Neural progenitor cell (in vitro differentiated cells): Measurements from ENCODE around the gene CXCL12. TPM values are rescaled to one million over a fixed set of nuclear protein-coding genes. Genes with fewer than 3 reads are reported as not detected.

Source experiments
- DNase-seq: peaks from one replicate; pipeline ENCODE4 v3.0.0-alpha.2; 2016; ENCODE audit warnings: low spot score
- H2AFZ ChIP-seq: fragments of 200-600 bp; sonication (generic); replicated peaks from 2 replicates; pipeline ENCODE4 v1.6.1; 2016; ENCODE audit warnings: antibody characterized with exemption
- H3F3A ChIP-seq: fragments of 200-600 bp; sonication (generic); 2 replicates; pipeline ENCODE4 v1.6.1; 2016; ENCODE audit warnings: antibody characterized with exemption, low read depth
- H3K27ac ChIP-seq: fragments of 200-600 bp; sonication (generic); 2 replicates; pipeline ENCODE4 v1.5.1; 2016; ENCODE audit warnings: mild to moderate bottlenecking
- H3K27me3 ChIP-seq: fragments of 200-600 bp; sonication (generic); 2 replicates; pipeline ENCODE4 v1.6.1; 2016; ENCODE audit warnings: mild to moderate bottlenecking, moderate library complexity
- H3K36me3 ChIP-seq: fragments of 200-600 bp; sonication (generic); 2 replicates; pipeline ENCODE4 v1.5.1; 2016
- H3K4me1 ChIP-seq: fragments of 200-600 bp; sonication (generic); 2 replicates; pipeline ENCODE4 v1.6.1; 2016; ENCODE audit warnings: mixed run types
- H3K4me2 ChIP-seq: fragments of 200-600 bp; sonication (generic); 2 replicates; pipeline ENCODE4 v1.6.1; 2016
- H3K4me3 ChIP-seq: fragments of 200-600 bp; sonication (generic); 2 replicates; pipeline ENCODE4 v1.5.1; 2016
- H3K79me2 ChIP-seq: fragments of 200-600 bp; sonication (generic); 2 replicates; pipeline ENCODE4 v1.6.1; 2016; ENCODE audit warnings: low read depth
- H3K9ac ChIP-seq: fragments of 200-600 bp; sonication (generic); 2 replicates; pipeline ENCODE4 v1.6.1; 2016
- H3K9me3 ChIP-seq: fragments of 200-600 bp; sonication (generic); 2 replicates; pipeline ENCODE4 v1.5.1; 2016; ENCODE audit warnings: low read depth
- H4K20me1 ChIP-seq: fragments of 200-600 bp; sonication (generic); 2 replicates; pipeline ENCODE4 v1.6.1; 2016; ENCODE audit warnings: low read depth
- H3K27ac Mint-ChIP-seq: 3 replicates; pipeline ENCODE4 v1.8.0; 2021; ENCODE audit warnings: mixed read lengths
- H3K27me3 Mint-ChIP-seq: 2 replicates; pipeline ENCODE4 v1.8.0; 2022; ENCODE audit warnings: low read depth, mild to moderate bottlenecking, inconsistent platforms, moderate library complexity, mixed read lengths; ENCODE audit not compliant: insufficient read depth
- H3K36me3 Mint-ChIP-seq: 3 replicates; pipeline ENCODE4 v1.8.0; 2021; ENCODE audit warnings: mixed read lengths
- H3K4me1 Mint-ChIP-seq: 3 replicates; pipeline ENCODE4 v1.8.0; 2021; ENCODE audit warnings: mixed read lengths
- H3K4me3 Mint-ChIP-seq: 3 replicates; pipeline ENCODE4 v1.8.0; 2021; ENCODE audit warnings: mild to moderate bottlenecking, moderate library complexity, mixed read lengths
- H3K9me3 Mint-ChIP-seq: 3 replicates; pipeline ENCODE4 v1.8.0; 2020; ENCODE audit warnings: mixed read lengths
- CTCF ChIP-seq: fragments of 200-600 bp; sonication (generic); IDR thresholded peaks from 2 replicates; pipeline ENCODE4 v1.5.1; 2017; ENCODE audit warnings: antibody characterized with exemption, mild to moderate bottlenecking
- EZH2 ChIP-seq: fragments of 200-600 bp; sonication (generic); IDR thresholded peaks from 2 replicates; pipeline ENCODE4 v1.6.1; 2017; ENCODE audit warnings: antibody characterized with exemption, mild to moderate bottlenecking, moderate library complexity
- EZH2phosphoT487 ChIP-seq: fragments of 200-600 bp; sonication (generic); IDR thresholded peaks from 2 replicates; pipeline ENCODE4 v1.6.1; 2017; ENCODE audit warnings: antibody characterized with exemption
- total RNA-seq: library from RNA; depleted of rRNA; stranded (reverse); fragments of >200 nt; gene quantifications from 2 replicates; pipeline ENCODE4 v1.2.3, GENCODE V29; 2015; ENCODE audit warnings: low replicate concordance

Gene CXCL12
- total RNA-seq, 1 donor from 2014 or later = 0.09 TPM

GRCh38 chr10:44386546-44387052, 1.7 kb upstream of the CXCL12 start:
- TF ChIP-seq EZH2 (no peak), CTCF (peak; percentile 88)
- Histone ChIP-seq H4K20me1 (peaks cover 21% of the 10 kb centered on the region), H3K9me3 (no peaks in the 10 kb centered on the region), H3F3A (peaks cover 22% of the 10 kb centered on the region), H3K4me2 (peak overlapping the region; percentile 52), H3K36me3 (no peaks in the 10 kb centered on the region), H3K79me2 (no peaks in the 10 kb centered on the region), H3K9ac (no peak overlapping the region), H3K4me1 (peaks cover 35% of the 10 kb centered on the region), H3K27ac (no peak overlapping the region), H3K4me3 (peak overlapping the region; percentile 18), H2AFZ (no peak overlapping the region), H3K27me3 (peaks cover 61% of the 10 kb centered on the region)
- Mint-ChIP-seq H3K4me1 (peaks cover 22% of the 10 kb centered on the region), H3K27ac (no peak overlapping the region), H3K36me3 (no peaks in the 10 kb centered on the region), H3K9me3 (peaks cover 2% of the 10 kb centered on the region), H3K27me3 (peaks cover 31% of the 10 kb centered on the region), H3K4me3 (peak overlapping the region; percentile 72)
- peak; percentile 89 for DNase-seq

- Mint-ChIP-seq H3K4me3 (peak overlapping the region; percentile 76), H3K27me3 (peaks cover 36% of the 10 kb centered on the region), H3K9me3 (peaks cover 2% of the 10 kb centered on the region), H3K27ac (no peak overlapping the region), H3K4me1 (peaks cover 24% of the 10 kb centered on the region), H3K36me3 (no peaks in the 10 kb centered on the region)
- H4K20me1 ChIP-seq = peaks cover 21% of the 10 kb centered on the region
- H3K79me2 ChIP-seq = no peaks in the 10 kb centered on the region
- TF ChIP-seq CTCF = no peak
- peak; percentile 78 for TF ChIP-seq EZH2phosphoT487
- TF ChIP-seq EZH2 = peak; percentile 75
- H3K4me3 ChIP-seq = peak overlapping the region; percentile 52
- H3K36me3 ChIP-seq = no peaks in the 10 kb centered on the region
- H2AFZ ChIP-seq = no peak overlapping the region
- H3K27ac ChIP-seq = no peak overlapping the region
- peaks cover 43% of the 10 kb centered on the region for H3K4me1 ChIP-seq
- DNase-seq = peak; percentile 38
- H3K9me3 ChIP-seq = no peaks in the 10 kb centered on the region
- H3K27me3 ChIP-seq = peaks cover 61% of the 10 kb centered on the region
- peak overlapping the region; percentile 94 for H3K4me2 ChIP-seq
- peaks cover 29% of the 10 kb centered on the region for H3F3A ChIP-seq
- no peak overlapping the region for H3K9ac ChIP-seq
These were observed 972 bp upstream of the CXCL12 start for GRCh38 chr10:44385696-44386441.

GRCh38 chr10:44384601-44385025, 284 bp downstream of the CXCL12 start:
- Histone ChIP-seq H3K4me3 (peak overlapping the region; percentile 52), H3K9ac (no peak overlapping the region), H2AFZ (peak overlapping the region; percentile 76), H3F3A (peaks cover 38% of the 10 kb centered on the region), H3K4me2 (peak overlapping the region; percentile 94), H3K36me3 (no peaks in the 10 kb centered on the region), H3K9me3 (no peaks in the 10 kb centered on the region), H3K4me1 (peaks cover 43% of the 10 kb centered on the region), H3K79me2 (no peaks in the 10 kb centered on the region), H4K20me1 (peaks cover 21% of the 10 kb centered on the region), H3K27ac (no peak overlapping the region), H3K27me3 (peaks cover 61% of the 10 kb centered on the region)
- no peak for DNase-seq
- Mint-ChIP-seq H3K27me3 (peaks cover 40% of the 10 kb centered on the region), H3K4me3 (peak overlapping the region; percentile 73), H3K27ac (no peak overlapping the region), H3K36me3 (no peaks in the 10 kb centered on the region), H3K9me3 (peaks cover 2% of the 10 kb centered on the region), H3K4me1 (peaks cover 24% of the 10 kb centered on the region)
- TF ChIP-seq EZH2phosphoT487 = peak; percentile 55
- TF ChIP-seq CTCF = no peak
- TF ChIP-seq EZH2 = peak; percentile 87
